OCI-LY1 (cell line): ENCODE data around the gene DHH.
A peak's percentile ranks its signal among the peaks of the same experiment; 100 is the strongest.

Source experiments
- H2AFZ ChIP-seq: fragments of 200-600 bp; sonication (generic), shearing (Covaris generic); 2 replicates; pipeline ENCODE4 v1.6.0; 2014; ENCODE audit warnings: antibody characterized with exemption, mild to moderate bottlenecking, low read length
- H3F3A ChIP-seq: fragments of 200-600 bp; sonication (generic), shearing (Covaris generic); 2 replicates; pipeline ENCODE4 v1.6.0; 2014; ENCODE audit warnings: mild to moderate bottlenecking, antibody characterized with exemption, low read length, moderate library complexity; ENCODE audit not compliant: insufficient read depth
- H3K27ac ChIP-seq: fragments of 200-600 bp; sonication (generic); 2 replicates; pipeline ENCODE4 v1.5.1; 2014; ENCODE audit warnings: low read length, mixed run types, mild to moderate bottlenecking, low read depth; ENCODE audit not compliant: poor library complexity, severe bottlenecking
- H3K27me3 ChIP-seq: fragments of 200-600 bp; sonication (generic); 2 replicates; pipeline ENCODE4 v1.6.0; 2014; ENCODE audit warnings: antibody characterized with exemption, mild to moderate bottlenecking, low read length, moderate library complexity; ENCODE audit not compliant: insufficient read depth
- H3K36me3 ChIP-seq: fragments of 200-600 bp; sonication (generic); 2 replicates; pipeline ENCODE4 v1.6.1; 2014; ENCODE audit warnings: mild to moderate bottlenecking, antibody characterized with exemption, low read length, moderate library complexity, mixed read lengths; ENCODE audit not compliant: insufficient read depth
- H3K4me1 ChIP-seq: fragments of 200-600 bp; sonication (generic); 2 replicates; pipeline ENCODE4 v1.5.1; 2014; ENCODE audit warnings: mild to moderate bottlenecking, low read length, moderate library complexity; ENCODE audit not compliant: insufficient read depth, severe bottlenecking
- H3K4me2 ChIP-seq: fragments of 200-600 bp; sonication (generic), shearing (Covaris generic); 2 replicates; pipeline ENCODE4 v1.6.1; 2014; ENCODE audit warnings: low read length
- H3K4me3 ChIP-seq: fragments of 200-600 bp; sonication (generic); 2 replicates; pipeline ENCODE4 v1.5.1; 2014; ENCODE audit warnings: low read length, low read depth, mild to moderate bottlenecking, mixed read lengths; ENCODE audit not compliant: poor library complexity, severe bottlenecking
- H3K79me2 ChIP-seq: fragments of 200-600 bp; shearing (Covaris generic); 2 replicates; pipeline ENCODE4 v1.6.1; 2016; ENCODE audit warnings: mixed run types, low read length, mixed read lengths; ENCODE audit not compliant: insufficient read depth
- H3K9ac ChIP-seq: fragments of 200-600 bp; sonication (generic), shearing (Covaris generic); 2 replicates; pipeline ENCODE4 v1.6.1; 2014; ENCODE audit warnings: mild to moderate bottlenecking, low read length, mixed read lengths
- H3K9me2 ChIP-seq: fragments of 200-600 bp; sonication (generic), shearing (Covaris generic); 2 replicates; pipeline ENCODE4 v1.6.1; 2014; ENCODE audit warnings: low read depth, mild to moderate bottlenecking, low read length, mixed read lengths
- H3K9me3 ChIP-seq: fragments of 200-600 bp; shearing (Covaris generic); 2 replicates; pipeline ENCODE4 v1.6.1; 2014; ENCODE audit warnings: low read length, mixed read lengths
- H4K20me1 ChIP-seq: fragments of 200-600 bp; sonication (generic), shearing (Covaris generic); 2 replicates; pipeline ENCODE4 v1.6.0; 2016; ENCODE audit warnings: mild to moderate bottlenecking, low read length; ENCODE audit not compliant: insufficient read depth
- CTCF ChIP-seq: fragments of 200-600 bp; sonication (generic), shearing (Covaris generic); IDR thresholded peaks from 2 replicates; pipeline ENCODE4 v1.5.1; 2017; ENCODE audit warnings: mild to moderate bottlenecking, antibody characterized with exemption, low read length, moderate library complexity, mixed read lengths
- EZH2 ChIP-seq: fragments of 200-600 bp; sonication (generic), shearing (Covaris generic); IDR thresholded peaks from 2 replicates; pipeline ENCODE4 v1.8.0; 2017; ENCODE audit warnings: borderline replicate concordance, mixed run types, mild to moderate bottlenecking, antibody characterized with exemption, low read length, moderate library complexity, mixed read lengths

Gene DHH

GRCh38 chr12:49110464-49111155 lies 16.0 kb upstream of the DHH start, which contains the start of gene LMBR1L:
Gene LMBR1L, minus strand, starts transcription at chr12:49110847. Its CDS starts 292 bp downstream, at chr12:49110555.
- Histone ChIP-seq H3K9me3 (no peaks in the 10 kb centered on the region), H3K27ac (peak within 1 kb of the TSS; percentile 58), H3K9me2 (no peaks in the 10 kb centered on the region), H3K79me2 (no peaks in the 10 kb centered on the region), H4K20me1 (no peaks in the 10 kb centered on the region), H3K36me3 (no peaks in the 10 kb centered on the region), H3K4me2 (peak within 1 kb of the TSS; percentile 80), H3K9ac (peak within 1 kb of the TSS; percentile 88), H2AFZ (peak within 1 kb of the TSS; percentile 81), H3K27me3 (no peaks in the 10 kb centered on the region), H3K4me3 (peak within 1 kb of the TSS; percentile 92), H3F3A (no peaks in the 10 kb centered on the region), H3K4me1 (peaks cover 19% of the 10 kb centered on the region)
- TF ChIP-seq EZH2 (no peak), CTCF (peak; percentile 42)

- Histone ChIP-seq H3K79me2 (no peaks in the 10 kb centered on the region), H3K36me3 (no peaks in the 10 kb centered on the region), H3K27me3 (no peaks in the 10 kb centered on the region), H3K27ac (peak overlapping the region; percentile 58), H3K9me3 (no peaks in the 10 kb centered on the region), H2AFZ (no peak overlapping the region), H4K20me1 (no peaks in the 10 kb centered on the region), H3K4me1 (peaks cover 19% of the 10 kb centered on the region), H3K9me2 (no peaks in the 10 kb centered on the region), H3K9ac (peak overlapping the region; percentile 88), H3K4me2 (peak overlapping the region; percentile 80), H3K4me3 (peak overlapping the region; percentile 92), H3F3A (no peaks in the 10 kb centered on the region)
- TF ChIP-seq EZH2 (no peak), CTCF (no peak)
Observed at GRCh38 chr12:49109641-49110463, 15.3 kb upstream of the DHH start.

- H3K4me1 ChIP-seq: peaks cover 19% of the 10 kb centered on the region
Observed at GRCh38 chr12:49108958-49109404, 14.4 kb upstream of the DHH start.

More at GRCh38 chr12:49108958-49109404, 14.4 kb upstream of the DHH start:
- Histone ChIP-seq H3K79me2 (no peaks in the 10 kb centered on the region), H3K27ac (no peak overlapping the region), H3K9me3 (no peaks in the 10 kb centered on the region), H3K4me3 (peak overlapping the region; percentile 92), H4K20me1 (no peaks in the 10 kb centered on the region), H3K27me3 (no peaks in the 10 kb centered on the region), H3K36me3 (peaks cover 6% of the 10 kb centered on the region; the same call in 1 of the 2 replicates), H3K9ac (peak overlapping the region; percentile 88; the same call in 1 of the 2 replicates), H3F3A (no peaks in the 10 kb centered on the region), H3K9me2 (no peaks in the 10 kb centered on the region), H3K4me2 (peak overlapping the region; percentile 80), H2AFZ (no peak overlapping the region)
- TF ChIP-seq CTCF: no peak
- no peak for TF ChIP-seq EZH2
